Measurements from ENCODE around the gene FOSL1.

The FOSL1 gene

GRCh38 chr11:65900125-65900898, at the start of gene FOSL1:
TSS of gene FOSL1 (minus strand) at chr11:65900388. CDS start at chr11:65900339, 49 bp downstream.
- peak; percentile 80 for DNase-seq (ENCODE audit: low read depth, low spot score)

- DNase-seq (ENCODE audit: low read depth, low spot score) = no peak
Measured at GRCh38 chr11:65947603-65948125, 47.5 kb upstream of the FOSL1 start.

- DNase-seq (ENCODE audit: low read depth, low spot score) = no peak
Measured at GRCh38 chr11:65947133-65947532, 46.9 kb upstream of the FOSL1 start.

GRCh38 chr11:65946655-65947054, 46.5 kb upstream of the FOSL1 start:
- no peak for DNase-seq (ENCODE audit: low read depth, low spot score)

GRCh38 chr11:65945941-65946558, 45.9 kb upstream of the FOSL1 start:
- no peak for DNase-seq (ENCODE audit: low read depth, low spot score)

- no peak for DNase-seq (ENCODE audit: low read depth, low spot score)
Measured at GRCh38 chr11:65945430-65945911, 45.3 kb upstream of the FOSL1 start, which contains the start of gene TSGA10IP. TSS of gene TSGA10IP (plus strand) at chr11:65945480. CDS start at chr11:65945676, 196 bp downstream.

- DNase-seq (ENCODE audit: low read depth, low spot score) = no peak
Measured at GRCh38 chr11:65944767-65945166, 44.6 kb upstream of the FOSL1 start.

- DNase-seq (ENCODE audit: low read depth, low spot score) = no peak
Measured at GRCh38 chr11:65944191-65944590, 44.0 kb upstream of the FOSL1 start.

GRCh38 chr11:65942531-65942930, 42.3 kb upstream of the FOSL1 start:
- no peak for DNase-seq (ENCODE audit: low read depth, low spot score)

GRCh38 chr11:65941720-65942310, 41.6 kb upstream of the FOSL1 start:
- DNase-seq (ENCODE audit: low read depth, low spot score) = no peak

- DNase-seq (ENCODE audit: low read depth, low spot score) = no peak
Measured at GRCh38 chr11:65937766-65938165, 37.6 kb upstream of the FOSL1 start.

GRCh38 chr11:65934014-65934413, 33.8 kb upstream of the FOSL1 start:
- no peak for DNase-seq (ENCODE audit: low read depth, low spot score)

- no peak for DNase-seq (ENCODE audit: low read depth, low spot score)
Measured at GRCh38 chr11:65932558-65932919, 32.4 kb upstream of the FOSL1 start.

GRCh38 chr11:65931773-65932557, 31.8 kb upstream of the FOSL1 start:
- no peak for DNase-seq (ENCODE audit: low read depth, low spot score)

- no peak for DNase-seq (ENCODE audit: low read depth, low spot score)
Measured at GRCh38 chr11:65928667-65929066, 28.5 kb upstream of the FOSL1 start.

- DNase-seq (ENCODE audit: low read depth, low spot score) = no peak
Measured at GRCh38 chr11:65927904-65928397, 27.8 kb upstream of the FOSL1 start.

- DNase-seq (ENCODE audit: low read depth, low spot score) = no peak
Measured at GRCh38 chr11:65925397-65925796, 25.2 kb upstream of the FOSL1 start.

- no peak for DNase-seq (ENCODE audit: low read depth, low spot score)
Measured at GRCh38 chr11:65922565-65922964, 22.4 kb upstream of the FOSL1 start.

- no peak for DNase-seq (ENCODE audit: low read depth, low spot score)
Measured at GRCh38 chr11:65921876-65922275, 21.7 kb upstream of the FOSL1 start.

GRCh38 chr11:65921033-65921555, 20.9 kb upstream of the FOSL1 start:
- DNase-seq (ENCODE audit: low read depth, low spot score) = no peak

GRCh38 chr11:65920372-65920802, 20.2 kb upstream of the FOSL1 start:
- no peak for DNase-seq (ENCODE audit: low read depth, low spot score)
